NCI-H128 (cell line): ENCODE results near the gene PREP.

Experiments
- DNase-seq: peaks from one replicate; lab custom pipeline; 2025; ENCODE audit not compliant: unreplicated experiment; lab: John Stamatoyannopoulos, UW

Gene PREP

GRCh38 chr6:105310947-105311346, 91.9 kb downstream of the PREP start:
- no peak for DNase-seq

- no peak for DNase-seq
Observed at GRCh38 chr6:105310371-105310770, 92.5 kb downstream of the PREP start.

- no peak for DNase-seq
Observed at GRCh38 chr6:105308840-105309239, 94.0 kb downstream of the PREP start.

DNA sequence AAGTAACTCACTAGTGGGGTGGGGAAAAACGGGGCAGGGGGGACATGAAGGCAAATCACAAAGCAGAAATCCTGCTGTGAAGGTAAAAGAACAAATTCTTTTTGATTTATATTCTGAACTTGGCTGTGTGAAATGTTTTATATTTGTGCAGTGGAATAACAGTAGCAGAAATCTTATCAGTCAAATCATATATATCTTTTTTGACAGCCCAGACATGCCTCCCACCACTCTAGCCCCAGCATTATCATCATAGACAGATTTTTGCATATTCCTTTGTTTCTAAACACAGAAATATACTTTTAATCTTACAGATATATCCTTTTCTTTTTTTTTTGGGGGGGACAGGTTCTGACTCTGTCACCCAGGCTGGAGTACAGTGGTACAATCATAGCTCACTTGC, 97.4 kb downstream of the PREP start:
- DNase-seq: no peak

GRCh38 chr6:105304825-105305224, 98.1 kb downstream of the PREP start:
- no peak for DNase-seq

DNA sequence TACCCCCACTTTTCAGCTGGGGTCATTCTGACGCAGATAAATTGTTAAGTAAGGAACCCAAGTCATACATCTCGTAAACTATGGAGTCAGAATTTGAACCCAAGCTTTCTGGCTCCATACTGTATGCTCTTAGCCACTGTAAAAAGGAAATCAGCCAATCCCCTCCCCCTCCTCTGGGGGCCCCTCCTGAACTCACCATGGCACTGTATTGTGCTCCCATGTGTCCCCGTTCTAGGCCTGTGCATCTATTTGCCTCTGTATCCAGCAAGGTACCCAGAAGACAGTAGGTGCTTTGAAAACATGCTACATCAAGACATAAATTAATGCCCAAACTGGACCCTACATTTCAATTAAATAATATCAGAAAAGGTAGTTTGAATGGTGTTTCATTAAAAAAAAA, 98.5 kb downstream of the PREP start:
- DNase-seq: no peak

DNA sequence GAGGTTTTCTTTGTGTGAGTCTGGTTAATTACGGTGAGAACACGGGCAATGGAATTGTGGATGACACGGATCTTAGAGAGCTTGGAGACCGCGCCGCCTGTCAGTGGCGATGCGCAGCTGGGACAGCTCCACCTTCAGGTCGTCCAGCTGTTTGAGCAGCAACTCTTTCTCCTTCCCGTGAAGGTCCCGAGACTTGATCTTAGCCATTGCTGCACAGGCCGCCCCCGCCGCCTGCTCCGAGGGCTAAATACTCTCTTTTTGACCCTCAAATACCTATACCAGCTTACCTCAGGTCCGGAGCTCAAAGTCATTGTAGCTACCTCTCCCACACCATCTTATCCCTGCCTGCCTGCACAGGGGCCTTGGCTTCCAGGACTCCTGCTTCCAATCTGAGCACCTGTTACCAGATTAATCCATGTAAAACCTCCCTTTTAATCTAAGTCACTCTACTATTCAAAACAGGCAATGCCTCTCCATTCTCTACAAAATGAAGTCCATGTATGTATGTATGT, 100.2 kb downstream of the PREP start:
- DNase-seq: no peak

DNA sequence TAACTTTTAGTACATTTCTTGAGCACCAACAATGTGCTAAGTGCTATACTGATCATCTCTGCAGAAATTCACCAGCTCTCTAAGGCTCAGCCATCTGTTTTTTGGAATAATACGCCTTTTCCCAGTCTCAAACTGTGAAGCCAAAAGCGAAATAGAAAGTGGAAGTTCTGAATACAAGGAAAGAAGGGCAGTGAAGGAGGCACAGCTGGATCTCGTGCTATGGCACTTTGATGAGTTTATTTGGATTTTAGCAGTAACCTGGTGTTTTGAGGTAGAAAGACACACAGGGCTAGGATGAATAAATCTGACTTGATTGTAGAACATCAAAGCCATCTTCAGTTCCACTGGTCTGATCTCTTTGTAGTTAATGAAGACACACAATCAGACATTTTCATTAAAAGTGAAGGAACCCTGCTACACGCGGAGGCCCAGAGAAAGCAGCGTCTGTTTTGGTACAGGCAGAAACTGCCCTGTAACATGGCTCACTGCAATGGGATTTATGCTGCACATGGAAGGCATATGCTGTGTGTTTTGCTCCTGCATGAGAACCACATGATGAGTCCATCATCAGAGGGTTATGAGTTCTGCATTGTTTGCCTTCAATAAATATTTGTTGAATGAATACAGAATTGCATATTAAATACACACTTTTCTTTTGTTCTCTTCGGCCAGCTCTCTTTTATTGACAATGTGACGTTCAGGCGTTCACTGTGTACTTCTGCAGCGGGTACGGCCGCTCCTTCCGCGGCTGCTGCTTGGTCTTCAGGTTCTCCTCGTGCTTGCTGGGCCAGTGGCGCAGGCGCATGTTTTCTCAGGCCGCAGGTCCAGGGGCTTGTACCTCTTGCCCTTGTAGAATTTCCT, 100.9 kb downstream of the PREP start:
- DNase-seq: no peak

DNA sequence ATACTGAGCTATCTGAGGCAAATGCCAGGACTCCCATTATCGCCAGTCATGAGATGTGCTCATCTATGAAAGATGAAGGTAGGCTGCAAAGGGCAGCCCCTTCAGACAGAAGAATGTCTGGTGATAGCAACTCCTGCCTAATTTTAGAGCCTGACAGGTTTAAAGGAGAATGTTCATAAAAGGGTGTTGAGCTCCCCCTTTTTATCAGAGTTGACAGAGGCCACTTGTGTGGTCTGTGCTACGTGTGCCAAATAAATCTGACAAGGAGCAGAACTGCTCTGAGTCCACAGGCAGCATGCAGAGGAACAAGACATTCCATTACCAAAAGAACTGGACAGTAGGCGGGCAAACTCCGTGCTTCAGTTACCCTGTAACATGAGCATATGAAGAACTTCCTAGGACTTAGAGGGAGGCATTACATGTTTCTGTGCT, 101.8 kb downstream of the PREP start:
- no peak for DNase-seq

- no peak for DNase-seq
Observed at GRCh38 chr6:105300090-105300489, 102.8 kb downstream of the PREP start.

DNA sequence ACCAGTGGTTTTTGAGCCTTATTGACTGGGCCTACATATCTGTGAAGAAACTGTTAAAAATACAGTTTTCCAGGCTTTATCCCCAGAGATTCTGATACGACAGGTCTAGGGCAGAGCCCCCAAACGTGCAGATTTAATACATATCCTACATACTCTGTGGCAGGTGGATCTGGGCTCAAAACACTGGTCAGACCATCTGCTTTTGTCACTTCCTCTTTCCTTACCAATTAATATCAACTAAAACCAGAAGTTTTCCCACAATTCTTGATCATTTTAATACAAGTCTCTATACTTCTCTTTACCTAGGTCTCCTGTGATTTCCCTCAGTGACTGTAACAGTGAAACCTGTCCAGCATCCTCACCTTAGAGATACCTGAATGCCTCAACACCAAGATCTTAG, 108.8 kb downstream of the PREP start:
- DNase-seq: no peak

GRCh38 chr6:105292689-105293339, 110.1 kb downstream of the PREP start:
- DNase-seq: no peak

- DNase-seq: no peak
Observed at GRCh38 chr6:105291525-105291924, 111.4 kb downstream of the PREP start.

GRCh38 chr6:105282631-105283585, 120.0 kb downstream of the PREP start:
- no peak for DNase-seq

- DNase-seq: no peak
Observed at GRCh38 chr6:105280033-105280432, 122.8 kb downstream of the PREP start.

- DNase-seq: no peak
Observed at GRCh38 chr6:105279463-105279862, 123.4 kb downstream of the PREP start.

- no peak for DNase-seq
Observed at GRCh38 chr6:105278813-105279212, 124.1 kb downstream of the PREP start.

DNA sequence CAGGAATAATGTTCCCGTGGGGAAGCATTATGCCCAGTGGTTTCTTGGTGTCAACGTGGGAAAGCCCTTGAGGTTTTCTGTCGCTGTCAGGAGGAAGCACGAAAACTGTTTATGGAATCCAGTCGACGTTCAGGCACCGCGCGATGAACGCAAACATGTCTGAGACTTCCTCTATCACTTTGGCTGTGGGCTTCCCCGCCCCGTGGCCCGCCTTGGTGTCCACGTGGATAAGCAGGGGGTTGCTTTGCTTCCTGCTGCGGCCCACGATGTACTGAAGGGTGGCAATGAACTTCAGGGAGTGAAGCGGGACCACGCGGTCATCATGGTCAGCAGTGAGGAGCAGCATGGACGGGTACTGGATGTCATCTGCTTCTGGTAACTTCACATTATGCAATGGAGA, 124.8 kb downstream of the PREP start:
- no peak for DNase-seq

GRCh38 chr6:105276374-105276773, 126.5 kb downstream of the PREP start:
- DNase-seq: no peak

DNA sequence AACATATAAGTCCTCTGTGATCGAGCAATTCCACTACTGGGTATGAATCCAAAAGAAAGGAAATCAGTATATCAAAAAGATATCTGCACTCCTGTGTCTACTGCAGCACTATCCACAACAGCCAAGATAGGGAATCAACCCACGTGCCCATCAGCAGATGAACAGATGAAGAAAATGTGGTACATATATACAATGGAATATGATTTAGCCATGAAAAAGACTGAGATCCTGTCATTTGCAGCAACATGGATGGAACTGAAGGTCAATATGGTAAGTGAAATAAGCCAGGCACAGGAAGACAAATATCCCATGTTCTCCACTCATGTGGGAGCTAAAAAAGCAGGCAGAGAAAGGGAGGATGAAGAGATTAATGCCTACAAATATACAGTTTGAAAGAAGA, 127.3 kb downstream of the PREP start:
- no peak for DNase-seq

- no peak for DNase-seq
Observed at GRCh38 chr6:105274678-105275077, 128.2 kb downstream of the PREP start.
